K562 (cell line): ENCODE results near the gene ATG10. TPM values are rescaled to one million over a fixed set of nuclear protein-coding genes. Genes with fewer than 3 reads are reported as not detected.

Source experiments
- ATAC-seq: fragments of 200-7000 bp; cut with Tn5 transposase; 3 replicates; pipeline ENCODE4 v1.9.1; 2020; ENCODE audit warnings: moderate library complexity
- BruUV-seq: library from RNA; stranded (reverse); fragments of 400-500 nt; replicated peaks from 2 replicates; lab custom pipeline; 2021; lab: Mats Ljungman, UMichigan
- CTCF ChIA-PET: fragments of 300-600 bp; formaldehyde crosslinking; extraction: SDS; loops from one replicate; lab custom pipeline; 2021; ENCODE audit warnings: low intra/inter-chr PET ratio; lab: Yijun Ruan, JAX
- POLR2A ChIA-PET: fragments of 300-600, 350-650 bp; sonication (Branson Sonifier 250); formaldehyde crosslinking; extraction: SDS; loops from one replicate; lab custom pipeline; 2021; ENCODE audit warnings: antibody characterized with exemption, inconsistent platforms; lab: Yijun Ruan, JAX
- DNase-seq, 4 experiments: peaks; one replicate each; pipeline versions ENCODE4 v3.0.0 to v3.0.0-alpha.2; 2011 to 2018; ENCODE audit warnings: low spot score in 3 of 4, mixed read lengths in 3 of 4; ENCODE audit errors: extremely low read depth in 1 of 4
- FAIRE-seq: peaks from 2 replicates; lab custom pipeline; 2011; peaks lifted over from hg19 to GRCh38; lab: Jason Lieb, UNC
- H2AFZ ChIP-seq: 2 replicates; pipeline ENCODE4 v1.6.0; 2011; ENCODE audit warnings: low read depth, low read length, control low read depth, inconsistent platforms
- H3K27ac ChIP-seq: fragments of 200-600 bp; 3 replicates; pipeline ENCODE4 v1.8.0; 2011; ENCODE audit warnings: low read depth, mild to moderate bottlenecking, control low read depth, inconsistent platforms, low read length, moderate library complexity, mixed read lengths; ENCODE audit errors: extremely low read depth
- H3K27me3 ChIP-seq, 2 experiments: fragments of 300-600 bp in 1 of 2; 2 replicates in 1 of 2; 3 replicates in 1 of 2; pipeline versions ENCODE4 v1.6.0 to v1.8.0; 2011; ENCODE audit warnings: inconsistent platforms in 2 of 2, low read length in 2 of 2, mild to moderate bottlenecking in 1 of 2, mixed read lengths in 1 of 2, moderate library complexity in 1 of 2; ENCODE audit not compliant: control insufficient read depth in 2 of 2, insufficient read depth in 2 of 2
- H3K36me3 ChIP-seq: fragments of 300-600 bp; 3 replicates; pipeline ENCODE4 v1.8.0; 2011; ENCODE audit warnings: mild to moderate bottlenecking, low read length, inconsistent platforms; ENCODE audit not compliant: control insufficient read depth, insufficient read depth
- H3K4me1 ChIP-seq, 2 experiments: fragments of 200-600 bp in 1 of 2; replicated peaks in 1 of 2; 2 replicates in 1 of 2; 3 replicates in 1 of 2; pipeline versions ENCODE4 v1.5.1 to v1.8.0; 2011; ENCODE audit warnings: inconsistent platforms in 2 of 2, low read length in 2 of 2, mild to moderate bottlenecking in 1 of 2, mixed read lengths in 1 of 2, moderate library complexity in 1 of 2; ENCODE audit not compliant: control insufficient read depth in 2 of 2, insufficient read depth in 2 of 2
- H3K4me2 ChIP-seq: 2 replicates; pipeline ENCODE4 v1.6.1; 2011; ENCODE audit warnings: low read length, control low read depth, inconsistent platforms, mixed read lengths; ENCODE audit not compliant: insufficient read depth
- H3K4me3 ChIP-seq: fragments of 200-600 bp; sonication (generic), shearing (Covaris generic); 2 replicates; pipeline ENCODE4 v1.5.1; 2016; ENCODE audit warnings: control low read depth, inconsistent platforms
- H3K79me2 ChIP-seq: fragments of 200-600 bp; 3 replicates; pipeline ENCODE4 v1.8.0; 2011; ENCODE audit warnings: low read length, inconsistent platforms; ENCODE audit not compliant: control insufficient read depth, insufficient read depth
- H3K9ac ChIP-seq, 2 experiments: 2 replicates each; pipeline versions ENCODE4 v1.6.0 to v1.6.1; 2011; ENCODE audit warnings: low read depth in 2 of 2, low read length in 2 of 2, control low read depth in 1 of 2, inconsistent platforms in 1 of 2, mild to moderate bottlenecking in 1 of 2, mixed read lengths in 1 of 2; ENCODE audit not compliant: insufficient read depth in 1 of 2
- H3K9me1 ChIP-seq: one replicate; pipeline ENCODE4 v1.6.0; 2011; ENCODE audit warnings: inconsistent platforms, mild to moderate bottlenecking, low read length, moderate library complexity; ENCODE audit not compliant: control insufficient read depth, insufficient read depth
- H3K9me3 ChIP-seq: replicated peaks from 2 replicates; pipeline ENCODE4 v1.5.1; 2011; ENCODE audit warnings: low read depth, low read length, inconsistent platforms; ENCODE audit not compliant: control insufficient read depth, insufficient read depth
- H4K20me1 ChIP-seq: replicated peaks from 2 replicates; pipeline ENCODE4 v1.6.1; 2011; ENCODE audit warnings: low read length, inconsistent platforms, mixed read lengths; ENCODE audit not compliant: control insufficient read depth, insufficient read depth
- HDAC6 ChIP-seq: IDR thresholded peaks from 2 replicates; pipeline ENCODE4 v1.6.1; 2012; ENCODE audit warnings: low read depth, mild to moderate bottlenecking, control low read depth, inconsistent platforms, low read length, moderate library complexity
- SAFB2 ChIP-seq: fragments of 200-400 bp; formaldehyde crosslinking; IDR thresholded peaks from 2 replicates; pipeline ENCODE4 v1.6.1; 2018; ENCODE audit warnings: borderline replicate concordance, low read length, low read depth, moderate library complexity; ENCODE audit not compliant: severe bottlenecking
- SMAD3 ChIP-seq: fragments of 450-650 bp; formaldehyde crosslinking; conservative IDR thresholded peaks from 2 replicates; pipeline ENCODE4 v1.4.0; 2020; ENCODE audit warnings: mild to moderate bottlenecking
- WGBS: fragments of 100-300 bp; shearing (Covaris generic); methylation state at CpG from one replicate; pipeline ENCODE4 v1.1.6; 2016; ENCODE audit warnings: low coverage, mixed read lengths; ENCODE audit not compliant: insufficient coverage; ENCODE audit errors: missing lambda C conversion rate; 5-methylcytosine and 5-hydroxymethylcytosine counted together
- in situ Hi-C: fragments of 300-500 bp; cut with MboI; formaldehyde crosslinking; loops from 4 replicates; pipeline ENCODE4 v1.15.0; 2018; ENCODE audit warnings: inconsistent platforms, mixed read lengths
- intact Hi-C: fragments of 100-400 bp; cut with micrococcal nuclease; formaldehyde crosslinking; loops from 2 replicates; pipeline ENCODE4 v1.14.2; 2022
- polyA plus RNA-seq, 8 experiments: library from polyadenylated mRNA; depleted of rRNA in 4 of 8; stranded (reverse) in 5 of 8; unstranded in 3 of 8; fragments of >200 nt; fragmentation: Nextera tagmentation in 2 of 8; fragmentation: Illumina TruSeq in 1 of 8; extraction: Ambion mirVana in 2 of 8; extraction: Trizol in 1 of 8; gene quantifications; 2 replicates each; pipeline versions ENCODE4 v1.2.1 to v1.2.3, GENCODE V29; 2011 to 2014; ENCODE audit warnings: inconsistent platforms in 1 of 8, missing spikeins in 1 of 8
- total RNA-seq, 7 experiments: library from RNA; depleted of rRNA in 6 of 7; stranded (reverse); fragments of >200 nt in 6 of 7; fragmentation: Illumina TruSeq in 2 of 7; extraction: Trizol in 2 of 7; gene quantifications; 2 replicates each; pipeline versions ENCODE4 v1.2.1 to v1.2.3, GENCODE V29; 2011 to 2021; ENCODE audit warnings: low replicate concordance in 1 of 7
- TF ChIP-seq, protein P1 (sequence below): sonication (generic); formaldehyde crosslinking; IDR thresholded peaks from 2 replicates; pipeline ENCODE4 v1.8.0; 2022; ENCODE audit warnings: mild to moderate bottlenecking, low read depth, missing genetic modification reagents
- TF ChIP-seq, protein P2 (sequence below): sonication (generic); formaldehyde crosslinking; IDR thresholded peaks from 2 replicates; pipeline ENCODE4 v1.9.0; 2022; ENCODE audit warnings: mild to moderate bottlenecking, missing genetic modification reagents

Gene ATG10
- total and polyA plus RNA-seq, 9 of the 15 experiments (the other 6 are each of a cell fraction or from before 2014, with no cell fraction given): 7.0 to 18.8 (median 14.6) TPM

DNA sequence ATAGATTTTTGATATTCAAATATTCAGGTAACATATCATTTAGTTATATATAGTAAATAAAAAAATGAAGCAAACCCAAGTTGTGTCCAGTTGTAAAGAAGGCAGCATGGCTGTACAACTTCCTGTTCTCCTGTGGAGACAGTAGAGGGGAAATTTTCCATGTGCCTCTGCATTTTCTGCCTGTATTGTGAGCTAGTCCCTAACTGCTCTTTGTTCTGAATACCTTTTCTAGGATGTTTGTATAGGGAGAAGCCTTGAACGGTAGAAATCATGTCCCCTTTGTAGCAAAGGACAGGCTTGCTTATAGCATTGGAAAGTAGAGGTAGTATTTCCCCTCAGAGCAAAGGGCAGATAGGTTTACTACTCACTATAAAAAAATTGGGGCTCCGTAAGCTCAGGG lies 319.6 kb downstream of the ATG10 start:
- no peak for ATAC-seq
- Histone ChIP-seq H2AFZ (no peak overlapping the region), H3K4me1 (peaks cover 2 to 10% of the 10 kb centered on the region in 2 experiments; a peak in 2 of 5 replicates), H3K27ac (no peak overlapping the region), H3K4me2 (no peak overlapping the region), H3K9ac (no peak overlapping the region), H3K9me1 (no peaks in the 10 kb centered on the region), H4K20me1 (no peaks in the 10 kb centered on the region), H3K79me2 (0 out of 3 replicates have a peak, but pooled peaks cover under 1% of the 10 kb centered on the region), H3K4me3 (no peak overlapping the region), H3K9me3 (no peaks in the 10 kb centered on the region), H3K27me3 (no peaks in the 10 kb centered on the region), H3K36me3 (no peaks in the 10 kb centered on the region)
- no peak for TF ChIP-seq HDAC6
- no peak for TF ChIP-seq SMAD3
- TF ChIP-seq, protein P1, sequence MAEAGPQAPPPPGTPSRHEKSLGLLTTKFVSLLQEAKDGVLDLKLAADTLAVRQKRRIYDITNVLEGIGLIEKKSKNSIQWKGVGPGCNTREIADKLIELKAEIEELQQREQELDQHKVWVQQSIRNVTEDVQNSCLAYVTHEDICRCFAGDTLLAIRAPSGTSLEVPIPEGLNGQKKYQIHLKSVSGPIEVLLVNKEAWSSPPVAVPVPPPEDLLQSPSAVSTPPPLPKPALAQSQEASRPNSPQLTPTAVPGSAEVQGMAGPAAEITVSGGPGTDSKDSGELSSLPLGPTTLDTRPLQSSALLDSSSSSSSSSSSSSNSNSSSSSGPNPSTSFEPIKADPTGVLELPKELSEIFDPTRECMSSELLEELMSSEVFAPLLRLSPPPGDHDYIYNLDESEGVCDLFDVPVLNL (CRISPR knock-in tag): no peak
- TF ChIP-seq SAFB2: no peak
- TF ChIP-seq, protein P2, sequence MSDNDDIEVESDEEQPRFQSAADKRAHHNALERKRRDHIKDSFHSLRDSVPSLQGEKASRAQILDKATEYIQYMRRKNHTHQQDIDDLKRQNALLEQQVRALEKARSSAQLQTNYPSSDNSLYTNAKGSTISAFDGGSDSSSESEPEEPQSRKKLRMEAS (CRISPR knock-in tag): no peak
- in situ Hi-C loops (no loop called here), intact Hi-C loops (no loop called here)
- CTCF ChIA-PET: no interaction called here
- BruUV-seq: no TSS peak
- 45% methylated on average over 2 of the region's 2 CpGs for WGBS
- FAIRE-seq: no peak
- POLR2A ChIA-PET: interaction anchor here (0.9 to 3.0 kb wide), 2 partner anchors 12 to 15 kb away, joined by 3 to 12 read pairs; partner anchors contain the start of gene RPS23
- no peak for DNase-seq
